ENCODE measurements around the gene SSBP4. TPM values are rescaled to one million over a fixed set of nuclear protein-coding genes. Genes with fewer than 3 reads are reported as not detected.

SSBP4 gene
- total and polyA plus RNA-seq, 9 of the 15 experiments (the other 6 are each of a cell fraction or from before 2014, with no cell fraction given) = 1.1 to 189 (median 39.0) TPM

- peak; percentile 63 for TF ChIP-seq EP400 (IDR thresholded peaks at IDR 0.05)
These were observed 32.5 kb upstream of the SSBP4 start (continued) for GRCh38 chr19:18386543-18387271.

- peak; percentile 44 for FAIRE-seq
- Histone ChIP-seq H2AFZ (ENCODE audit: low read depth, low read length) (peak overlapping the region; percentile 77), H3K36me3 (ENCODE audit: control insufficient read depth, insufficient read depth, low read length) (peaks cover 32% of the 10 kb centered on the region; the same call in 2 of the 3 replicates), H3K27ac (ENCODE audit: extremely low read depth, low read depth, low read length) (peak overlapping the region; percentile 84), H3K9ac (ENCODE audit: insufficient read depth in 1 of 2, low read depth in 2 of 2, low read length in 2 of 2) (peak overlapping the region; percentile 90 to 93), H3K4me1 (replicated peaks in 1 of 2; ENCODE audit: control insufficient read depth in 2 of 2, insufficient read depth in 2 of 2, low read length in 2 of 2) (peaks cover 17 to 47% of the 10 kb centered on the region in 2 experiments), H3K9me3 (replicated peaks; ENCODE audit: control insufficient read depth, insufficient read depth, low read depth, low read length) (no peaks in the 10 kb centered on the region), H4K20me1 (replicated peaks; ENCODE audit: control insufficient read depth, insufficient read depth, low read length) (peaks cover 19% of the 10 kb centered on the region), H3K4me3 (peak overlapping the region; percentile 89), H3K27me3 (ENCODE audit: control insufficient read depth in 2 of 2, insufficient read depth in 2 of 2, low read length in 2 of 2) (no peaks in the 10 kb centered on the region), H3K4me2 (ENCODE audit: insufficient read depth, low read length) (peak overlapping the region; percentile 94), H3K79me2 (ENCODE audit: control insufficient read depth, insufficient read depth, low read length) (peaks cover 32% of the 10 kb centered on the region), H3K9me1 (ENCODE audit: control insufficient read depth, insufficient read depth, low read length) (no peaks in the 10 kb centered on the region)
- in situ Hi-C loops (cut with MboI) (no loop called here), intact Hi-C loops (cut with micrococcal nuclease) (loop anchor here (5.0 kb wide), 1 partner anchor 41 kb away; no protein-coding TSS in a partner anchor)
- ATAC-seq = peak; percentile 55
- WGBS (ENCODE audit: insufficient coverage, low coverage, missing lambda C conversion rate) = 4% methylated on average over 81 of the region's 86 CpGs
- TSS peak; percentile 83 for BruUV-seq (replicated peaks)
- ChIA-PET POLR2A (interaction anchor here (0.5 to 8.1 kb wide), 39 partner anchors 8 to 1056 kb away, joined by 3 to 244 read pairs (median 5); partner anchors contain the start of genes JUND, LRRC25, LSM4 and MPV17L2), CTCF (ENCODE audit: low intra/inter-chr PET ratio) (interaction anchor here (0.6 to 1.7 kb wide), 4 partner anchors 14 to 59 kb away, joined by 3 to 5 read pairs (median 3); partner anchors contain the start of genes PGPEP1 and SSBP4)
- peak; percentile 88 to 92 (median 90) for DNase-seq (ENCODE audit: extremely low read depth in 1 of 4, low spot score in 3 of 4)
- TF ChIP-seq XRCC3 (IDR thresholded peaks at IDR 0.05) (no peak), PTBP1 (IDR thresholded peaks at IDR 0.05; ENCODE audit: low read depth, low read length) (peak; percentile 80; the same call in 1 of the 2 replicates), SRF (CRISPR knock-in tag; IDR thresholded peaks at IDR 0.05) (peak; percentile 41 to 61; a peak in 2 of 4 replicates), CBFB (CRISPR knock-in tag; IDR thresholded peaks at IDR 0.05) (peak; percentile 96), ZNF165 (CRISPR knock-in tag; IDR thresholded peaks at IDR 0.05; ENCODE audit: borderline replicate concordance) (no peak; the same call in 1 of the 2 replicates), HOXB6 (CRISPR knock-in tag; IDR thresholded peaks at IDR 0.05; ENCODE audit: borderline replicate concordance) (no peak), SMARCC2 (IDR thresholded peaks at IDR 0.05; ENCODE audit: low read depth) (no peak), BCLAF1 (IDR thresholded peaks at IDR 0.05; ENCODE audit: borderline replicate concordance in 1 of 2, control insufficient read depth in 1 of 2, low read depth in 2 of 2, low read length in 1 of 2) (0 out of 4 replicates have a peak, but pooled peaks of 1 of the 2 experiments have one; percentile 21), ZNF354B (CRISPR knock-in tag; IDR thresholded peaks at IDR 0.05) (no peak), NR0B1 (IDR thresholded peaks at IDR 0.05; ENCODE audit: partially characterized antibody) (no peak), ZKSCAN3 (CRISPR knock-in tag; IDR thresholded peaks at IDR 0.05) (no peak), TAF9B (IDR thresholded peaks at IDR 0.05; ENCODE audit: partially characterized antibody) (no peak)
These were observed 30.9 kb upstream of the SSBP4 start for GRCh38 chr19:18388100-18388959.

Data from K562 (cell line).